Keratinocyte (primary cell): ENCODE results near the gene IL1RAPL1.

Experiments used
- EZH2 ChIP-seq: IDR thresholded peaks from one replicate; pipeline ENCODE4 v1.6.1; 2012; ENCODE audit warnings: inconsistent platforms, mild to moderate bottlenecking, low read length, moderate library complexity
- TF ChIP-seq, protein P1 (sequence below), 3 experiments: IDR thresholded peaks in 1 of 3; conservative IDR thresholded peaks in 1 of 3; optimal IDR thresholded peaks in 1 of 3; 2 replicates in 2 of 3; 3 replicates in 1 of 3; pipeline versions ENCODE3 to v1.5.1; 2011; ENCODE audit warnings: low read length in 3 of 3, mild to moderate bottlenecking in 3 of 3, moderate library complexity in 2 of 3, control low read depth in 1 of 3, inconsistent platforms in 1 of 3; ENCODE audit not compliant: insufficient read depth in 2 of 3; ENCODE audit errors: extremely low read depth in 1 of 3

DNA sequence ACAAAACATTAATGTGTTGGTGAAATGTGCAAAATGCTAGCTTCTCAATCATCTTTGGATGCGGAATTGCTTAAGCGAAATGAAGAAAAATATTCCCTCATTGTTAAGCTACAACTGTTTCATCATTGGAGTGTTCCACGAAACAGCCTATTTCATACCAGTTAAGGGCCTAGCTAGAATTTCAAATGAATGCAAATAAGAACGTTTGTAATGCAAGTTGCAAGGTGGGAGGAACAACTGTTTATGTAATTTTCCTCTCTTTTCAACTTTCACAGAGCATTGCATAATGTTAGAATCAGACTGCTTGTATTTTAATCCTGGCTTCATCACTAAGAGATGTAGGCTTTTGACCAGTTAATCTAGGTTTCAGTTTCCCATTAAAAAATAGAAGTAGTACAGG is 480.1 kb downstream of the IL1RAPL1 start:
- TF ChIP-seq, protein P1, sequence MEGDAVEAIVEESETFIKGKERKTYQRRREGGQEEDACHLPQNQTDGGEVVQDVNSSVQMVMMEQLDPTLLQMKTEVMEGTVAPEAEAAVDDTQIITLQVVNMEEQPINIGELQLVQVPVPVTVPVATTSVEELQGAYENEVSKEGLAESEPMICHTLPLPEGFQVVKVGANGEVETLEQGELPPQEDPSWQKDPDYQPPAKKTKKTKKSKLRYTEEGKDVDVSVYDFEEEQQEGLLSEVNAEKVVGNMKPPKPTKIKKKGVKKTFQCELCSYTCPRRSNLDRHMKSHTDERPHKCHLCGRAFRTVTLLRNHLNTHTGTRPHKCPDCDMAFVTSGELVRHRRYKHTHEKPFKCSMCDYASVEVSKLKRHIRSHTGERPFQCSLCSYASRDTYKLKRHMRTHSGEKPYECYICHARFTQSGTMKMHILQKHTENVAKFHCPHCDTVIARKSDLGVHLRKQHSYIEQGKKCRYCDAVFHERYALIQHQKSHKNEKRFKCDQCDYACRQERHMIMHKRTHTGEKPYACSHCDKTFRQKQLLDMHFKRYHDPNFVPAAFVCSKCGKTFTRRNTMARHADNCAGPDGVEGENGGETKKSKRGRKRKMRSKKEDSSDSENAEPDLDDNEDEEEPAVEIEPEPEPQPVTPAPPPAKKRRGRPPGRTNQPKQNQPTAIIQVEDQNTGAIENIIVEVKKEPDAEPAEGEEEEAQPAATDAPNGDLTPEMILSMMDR (optimal IDR thresholded peaks at IDR 0.05 in 1 of 3, IDR thresholded peaks at IDR 0.05 in 1 of 3, conservative IDR thresholded peaks at IDR 0.05 in 1 of 3; ENCODE audit: extremely low read depth in 1 of 3, insufficient read depth in 2 of 3, low read length in 3 of 3): no peak
- no peak for TF ChIP-seq EZH2
